ENCODE results near the gene OR13C8. TPM values are rescaled to one million over a fixed set of nuclear protein-coding genes. Genes with fewer than 3 reads are reported as not detected.

Gene OR13C8
- polyA plus RNA-seq, 1 of the 3 experiments (the other 2 are of a cell fraction), result not detected

GRCh38 chr9:104618104-104618503 lies 49.1 kb downstream of the OR13C8 start, which contains the start of gene OR13C9:
Gene OR13C9, minus strand, starts transcription at chr9:104618204. Its CDS starts 0 bp downstream, at chr9:104618204.
- DNase-seq, result no peak
- ChIA-PET POLR2A (no interaction called here), CTCF (no interaction called here)
- Histone ChIP-seq H3K9me2 (no peaks in the 10 kb centered on the region), H3K9ac (no peak within 1 kb of the TSS), H3K36me3 (replicated peaks in 1 of 2; ENCODE audit: control insufficient read depth in 1 of 2, insufficient read depth in 2 of 2, low read length in 1 of 2) (no peaks in the 10 kb centered on the region), H3K9me3 (no peaks in the 10 kb centered on the region), H3K4me3 (ENCODE audit: low read depth in 2 of 2, low read length in 1 of 2) (no peak within 1 kb of the TSS), H2AFZ (ENCODE audit: low read depth) (no peak within 1 kb of the TSS), H3K27me3 (ENCODE audit: insufficient read depth) (no peaks in the 10 kb centered on the region), H4K20me1 (ENCODE audit: insufficient read depth) (no peaks in the 10 kb centered on the region), H3F3A (replicated peaks; ENCODE audit: insufficient read depth) (no peaks in the 10 kb centered on the region), H3K4me1 (ENCODE audit: control insufficient read depth in 1 of 2, insufficient read depth in 2 of 2, low read depth in 1 of 2, low read length in 1 of 2) (no peaks in the 10 kb centered on the region), H3K79me2 (ENCODE audit: insufficient read depth) (no peaks in the 10 kb centered on the region), H3K4me2 (no peak within 1 kb of the TSS), H3K27ac (ENCODE audit: low read depth in 2 of 2, low read length in 1 of 2) (no peak within 1 kb of the TSS)
- WGBS (ENCODE audit: low lambda C conversion rate), result 16% methylated on average over 2 of the region's 2 CpGs
- TF ChIP-seq, protein P1, sequence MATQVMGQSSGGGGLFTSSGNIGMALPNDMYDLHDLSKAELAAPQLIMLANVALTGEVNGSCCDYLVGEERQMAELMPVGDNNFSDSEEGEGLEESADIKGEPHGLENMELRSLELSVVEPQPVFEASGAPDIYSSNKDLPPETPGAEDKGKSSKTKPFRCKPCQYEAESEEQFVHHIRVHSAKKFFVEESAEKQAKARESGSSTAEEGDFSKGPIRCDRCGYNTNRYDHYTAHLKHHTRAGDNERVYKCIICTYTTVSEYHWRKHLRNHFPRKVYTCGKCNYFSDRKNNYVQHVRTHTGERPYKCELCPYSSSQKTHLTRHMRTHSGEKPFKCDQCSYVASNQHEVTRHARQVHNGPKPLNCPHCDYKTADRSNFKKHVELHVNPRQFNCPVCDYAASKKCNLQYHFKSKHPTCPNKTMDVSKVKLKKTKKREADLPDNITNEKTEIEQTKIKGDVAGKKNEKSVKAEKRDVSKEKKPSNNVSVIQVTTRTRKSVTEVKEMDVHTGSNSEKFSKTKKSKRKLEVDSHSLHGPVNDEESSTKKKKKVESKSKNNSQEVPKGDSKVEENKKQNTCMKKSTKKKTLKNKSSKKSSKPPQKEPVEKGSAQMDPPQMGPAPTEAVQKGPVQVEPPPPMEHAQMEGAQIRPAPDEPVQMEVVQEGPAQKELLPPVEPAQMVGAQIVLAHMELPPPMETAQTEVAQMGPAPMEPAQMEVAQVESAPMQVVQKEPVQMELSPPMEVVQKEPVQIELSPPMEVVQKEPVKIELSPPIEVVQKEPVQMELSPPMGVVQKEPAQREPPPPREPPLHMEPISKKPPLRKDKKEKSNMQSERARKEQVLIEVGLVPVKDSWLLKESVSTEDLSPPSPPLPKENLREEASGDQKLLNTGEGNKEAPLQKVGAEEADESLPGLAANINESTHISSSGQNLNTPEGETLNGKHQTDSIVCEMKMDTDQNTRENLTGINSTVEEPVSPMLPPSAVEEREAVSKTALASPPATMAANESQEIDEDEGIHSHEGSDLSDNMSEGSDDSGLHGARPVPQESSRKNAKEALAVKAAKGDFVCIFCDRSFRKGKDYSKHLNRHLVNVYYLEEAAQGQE (IDR thresholded peaks at IDR 0.05; ENCODE audit: low read depth, low read length), result no peak
- TF ChIP-seq JUND (IDR thresholded peaks at IDR 0.05) (no peak), NFIC (IDR thresholded peaks at IDR 0.05; ENCODE audit: borderline replicate concordance) (no peak), RXRA (IDR thresholded peaks at IDR 0.05; ENCODE audit: borderline replicate concordance, low read depth) (no peak), SMC3 (IDR thresholded peaks at IDR 0.05; ENCODE audit: low read depth, low read length) (no peak), RFX5 (IDR thresholded peaks at IDR 0.05; ENCODE audit: low read length) (no peak), EZH2phosphoT487 (IDR thresholded peaks at IDR 0.05; ENCODE audit: borderline replicate concordance, low read depth) (no peak), MXI1 (IDR thresholded peaks at IDR 0.05; ENCODE audit: low read depth, low read length) (no peak), SIN3A (IDR thresholded peaks at IDR 0.05; ENCODE audit: borderline replicate concordance, low read depth, low read length) (no peak), RAD21 (IDR thresholded peaks at IDR 0.05; ENCODE audit: low read length) (no peak), CHD2 (IDR thresholded peaks at IDR 0.05; ENCODE audit: low read length, partially characterized antibody) (no peak), EP300 (IDR thresholded peaks at IDR 0.05; ENCODE audit: borderline replicate concordance in 1 of 2, low read depth in 1 of 2, low read length in 1 of 2) (no peak), MEF2A (IDR thresholded peaks at IDR 0.05; ENCODE audit: borderline replicate concordance, low read depth) (no peak)
- TF ChIP-seq, protein P2, sequence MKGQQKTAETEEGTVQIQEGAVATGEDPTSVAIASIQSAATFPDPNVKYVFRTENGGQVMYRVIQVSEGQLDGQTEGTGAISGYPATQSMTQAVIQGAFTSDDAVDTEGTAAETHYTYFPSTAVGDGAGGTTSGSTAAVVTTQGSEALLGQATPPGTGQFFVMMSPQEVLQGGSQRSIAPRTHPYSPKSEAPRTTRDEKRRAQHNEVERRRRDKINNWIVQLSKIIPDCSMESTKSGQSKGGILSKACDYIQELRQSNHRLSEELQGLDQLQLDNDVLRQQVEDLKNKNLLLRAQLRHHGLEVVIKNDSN (IDR thresholded peaks at IDR 0.05; ENCODE audit: borderline replicate concordance, low read depth), result no peak
- TF ChIP-seq, protein P3, sequence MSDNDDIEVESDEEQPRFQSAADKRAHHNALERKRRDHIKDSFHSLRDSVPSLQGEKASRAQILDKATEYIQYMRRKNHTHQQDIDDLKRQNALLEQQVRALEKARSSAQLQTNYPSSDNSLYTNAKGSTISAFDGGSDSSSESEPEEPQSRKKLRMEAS (IDR thresholded peaks at IDR 0.05; ENCODE audit: low read depth), result no peak

Other genes with a start within 250 kb of the OR13C8 start
- gene OR13F1, start 64.9 kb upstream of the OR13C8 start, polyA plus RNA-seq (2012; rRNA removed), result not detected in 2 replicates
- gene OR13C4, start 42.0 kb upstream of the OR13C8 start, polyA plus RNA-seq (2012; rRNA removed), result not detected in 2 replicates
- not detected in 2 replicates for gene OR13C3, start 32.3 kb upstream of the OR13C8 start, polyA plus RNA-seq (2012; rRNA removed)
- gene OR13C5, start 30.2 kb downstream of the OR13C8 start, polyA plus RNA-seq (2012; rRNA removed), result not detected in 2 replicates
- gene OR13C2, start 36.5 kb downstream of the OR13C8 start, polyA plus RNA-seq (2012; rRNA removed), result not detected in 2 replicates
- not detected in 2 replicates for gene OR13C9, start 49.0 kb downstream of the OR13C8 start, polyA plus RNA-seq (2012; rRNA removed)
- not detected in 2 replicates for gene OR13D1, start 125.3 kb downstream of the OR13C8 start, polyA plus RNA-seq (2012; rRNA removed)
- 29.2 and 48.9 TPM in 2 replicates for gene NIPSNAP3A, start 178.5 kb downstream of the OR13C8 start, polyA plus RNA-seq (2012; rRNA removed)
- 1.4 and 2.4 TPM in 2 replicates for gene NIPSNAP3B, start 195.0 kb downstream of the OR13C8 start, polyA plus RNA-seq (2012; rRNA removed)

All from SK-N-SH (cell line).